ENCODE data around the gene GSPT2.

DNA sequence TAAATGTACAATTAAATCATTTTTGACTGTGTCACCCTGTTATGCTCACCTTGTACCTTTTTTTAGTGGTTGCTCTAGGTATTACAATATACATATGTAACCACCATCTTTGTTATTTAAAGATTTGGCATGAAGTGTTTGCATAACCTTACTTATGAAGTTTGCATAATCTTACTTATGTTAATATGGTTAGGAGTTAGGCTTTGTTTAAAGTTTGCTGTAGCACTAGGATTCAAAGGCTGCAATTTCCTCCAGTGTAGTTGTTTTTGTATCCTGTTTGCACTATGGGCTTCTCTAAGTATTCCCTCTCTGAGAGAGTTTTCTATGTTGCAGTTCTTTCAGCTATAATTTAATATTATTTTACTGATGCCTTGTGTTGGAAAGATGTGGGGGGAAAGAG is 15.0 kb upstream of the GSPT2 start:
- TF ChIP-seq, protein P1, sequence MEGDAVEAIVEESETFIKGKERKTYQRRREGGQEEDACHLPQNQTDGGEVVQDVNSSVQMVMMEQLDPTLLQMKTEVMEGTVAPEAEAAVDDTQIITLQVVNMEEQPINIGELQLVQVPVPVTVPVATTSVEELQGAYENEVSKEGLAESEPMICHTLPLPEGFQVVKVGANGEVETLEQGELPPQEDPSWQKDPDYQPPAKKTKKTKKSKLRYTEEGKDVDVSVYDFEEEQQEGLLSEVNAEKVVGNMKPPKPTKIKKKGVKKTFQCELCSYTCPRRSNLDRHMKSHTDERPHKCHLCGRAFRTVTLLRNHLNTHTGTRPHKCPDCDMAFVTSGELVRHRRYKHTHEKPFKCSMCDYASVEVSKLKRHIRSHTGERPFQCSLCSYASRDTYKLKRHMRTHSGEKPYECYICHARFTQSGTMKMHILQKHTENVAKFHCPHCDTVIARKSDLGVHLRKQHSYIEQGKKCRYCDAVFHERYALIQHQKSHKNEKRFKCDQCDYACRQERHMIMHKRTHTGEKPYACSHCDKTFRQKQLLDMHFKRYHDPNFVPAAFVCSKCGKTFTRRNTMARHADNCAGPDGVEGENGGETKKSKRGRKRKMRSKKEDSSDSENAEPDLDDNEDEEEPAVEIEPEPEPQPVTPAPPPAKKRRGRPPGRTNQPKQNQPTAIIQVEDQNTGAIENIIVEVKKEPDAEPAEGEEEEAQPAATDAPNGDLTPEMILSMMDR (conservative IDR thresholded peaks at IDR 0.05; ENCODE audit: low read depth, low read length) = no peak
- no peak for TF ChIP-seq EZH2 (IDR thresholded peaks at IDR 0.05; ENCODE audit: low read length, unreplicated experiment)
- TF ChIP-seq EZH2phosphoT487 (IDR thresholded peaks at IDR 0.05; ENCODE audit: borderline replicate concordance, low read length) = no peak

Data from PC-3 (cell line).